K562 (cell line): ENCODE data around the gene NKIRAS2. TPM values are rescaled to one million over a fixed set of nuclear protein-coding genes. Genes with fewer than 3 reads are reported as not detected.
A peak's percentile ranks its signal among the peaks of the same experiment; 100 is the strongest.

Experiments used
- MEF2A ChIP-seq: IDR thresholded peaks from 2 replicates; pipeline ENCODE4 v1.6.1; 2011; ENCODE audit warnings: low read depth, mild to moderate bottlenecking, low read length, moderate library complexity; ENCODE audit not compliant: control insufficient read depth
- PCBP1 ChIP-seq: fragments of 200-400 bp; formaldehyde crosslinking; IDR thresholded peaks from 2 replicates; pipeline ENCODE4 v1.6.1; 2018; ENCODE audit warnings: mild to moderate bottlenecking, low read depth, low read length; ENCODE audit not compliant: poor library complexity, severe bottlenecking
- RBM22 ChIP-seq: fragments of 200-400 bp; formaldehyde crosslinking; IDR thresholded peaks from 2 replicates; pipeline ENCODE4 v1.6.1; 2018; ENCODE audit warnings: low read length, low read depth; ENCODE audit not compliant: poor library complexity, severe bottlenecking
- TEAD2 ChIP-seq: fragments of 450-650 bp; IDR thresholded peaks from 2 replicates; pipeline ENCODE4 v1.6.1; 2016; ENCODE audit warnings: missing genetic modification characterization, control low read depth, missing compliant biosample characterization
- YBX1 ChIP-seq: fragments of 450-650 bp; IDR thresholded peaks from 2 replicates; pipeline ENCODE4 v1.7.1; 2016; ENCODE audit warnings: mild to moderate bottlenecking
- ZBTB8A ChIP-seq: fragments of 450-650 bp; IDR thresholded peaks from 2 replicates; pipeline ENCODE4 v1.6.1; 2018; ENCODE audit warnings: mild to moderate bottlenecking, moderate library complexity; ENCODE audit not compliant: partially characterized antibody
- polyA plus RNA-seq, 8 experiments: library from polyadenylated mRNA; depleted of rRNA in 4 of 8; stranded (reverse) in 5 of 8; unstranded in 3 of 8; fragments of >200 nt; fragmentation: Nextera tagmentation in 2 of 8; fragmentation: Illumina TruSeq in 1 of 8; extraction: Ambion mirVana in 2 of 8; extraction: Trizol in 1 of 8; gene quantifications; 2 replicates each; pipeline versions ENCODE4 v1.2.1 to v1.2.3, GENCODE V29; 2011 to 2014; ENCODE audit warnings: inconsistent platforms in 1 of 8, missing spikeins in 1 of 8
- total RNA-seq, 7 experiments: library from RNA; depleted of rRNA in 6 of 7; stranded (reverse); fragments of >200 nt in 6 of 7; fragmentation: Illumina TruSeq in 2 of 7; extraction: Trizol in 2 of 7; gene quantifications; 2 replicates each; pipeline versions ENCODE4 v1.2.1 to v1.2.3, GENCODE V29; 2011 to 2021; ENCODE audit warnings: low replicate concordance in 1 of 7
- TF ChIP-seq, protein P1 (sequence below): fragments of 250-450 bp; sonication (Bioruptor Pico); IDR thresholded peaks from 2 replicates; pipeline ENCODE4 v1.4.0; 2020; ENCODE audit warnings: borderline replicate concordance
- TF ChIP-seq, protein P2 (sequence below): fragments of 250-450 bp; sonication (Bioruptor Pico); IDR thresholded peaks from 2 replicates; pipeline ENCODE4 v1.5.0; 2021
- TF ChIP-seq, protein P3 (sequence below): fragments of 450-650 bp; IDR thresholded peaks from 2 replicates; pipeline ENCODE4 v1.6.1; 2016; ENCODE audit warnings: antibody characterized with exemption

NKIRAS2 gene
- total and polyA plus RNA-seq, 9 of the 15 experiments (the other 6 are each of a cell fraction or from before 2014, with no cell fraction given), result 10.1 to 65.5 (median 29.8) TPM

DNA sequence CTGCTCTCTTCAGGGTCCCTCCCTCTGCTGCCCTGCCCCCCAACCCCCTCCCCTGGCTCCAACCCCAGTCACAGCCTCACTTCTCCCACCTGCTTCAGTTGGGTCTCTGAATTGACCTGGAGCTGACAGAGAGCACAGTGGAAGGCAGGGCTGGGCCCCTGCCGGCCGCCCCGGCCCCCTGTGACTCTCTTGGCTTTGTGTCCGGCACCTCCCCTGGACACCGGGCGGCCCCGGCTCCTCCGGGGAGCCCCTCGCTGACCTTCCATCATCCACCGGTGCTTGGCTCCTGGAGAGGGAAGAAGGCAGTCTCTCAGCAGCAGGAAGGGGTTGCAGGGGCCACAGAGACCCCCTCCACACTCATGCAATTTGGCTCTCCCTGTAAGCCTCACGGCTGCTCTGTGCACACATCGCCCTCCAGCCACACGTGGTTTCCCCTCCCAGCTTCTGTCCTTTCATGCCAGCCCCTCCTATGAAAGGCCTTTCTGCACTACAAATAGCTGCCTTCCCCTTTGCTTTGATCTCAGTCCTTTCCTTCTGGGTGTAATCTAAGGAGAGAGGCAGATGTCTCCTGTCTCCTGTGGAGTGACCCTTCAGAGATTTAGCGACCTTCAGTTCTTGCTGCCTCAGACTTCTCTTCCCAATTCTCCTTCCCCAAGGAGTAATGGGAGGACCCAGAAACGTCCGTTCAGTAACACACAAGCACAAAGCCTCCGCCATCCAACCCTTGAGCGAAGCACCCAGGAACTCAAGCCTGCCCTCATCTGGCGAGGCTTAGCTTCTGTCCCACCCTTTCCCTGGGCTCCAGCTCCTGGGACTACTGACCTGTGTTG lies 8.3 kb downstream of the NKIRAS2 start (continued):
- TF ChIP-seq PCBP1 (no peak), ZBTB8A (no peak), RBM22 (peak; percentile 26), YBX1 (no peak), TEAD2 (tag) (no peak), MEF2A (no peak)
- TF ChIP-seq, protein P1, sequence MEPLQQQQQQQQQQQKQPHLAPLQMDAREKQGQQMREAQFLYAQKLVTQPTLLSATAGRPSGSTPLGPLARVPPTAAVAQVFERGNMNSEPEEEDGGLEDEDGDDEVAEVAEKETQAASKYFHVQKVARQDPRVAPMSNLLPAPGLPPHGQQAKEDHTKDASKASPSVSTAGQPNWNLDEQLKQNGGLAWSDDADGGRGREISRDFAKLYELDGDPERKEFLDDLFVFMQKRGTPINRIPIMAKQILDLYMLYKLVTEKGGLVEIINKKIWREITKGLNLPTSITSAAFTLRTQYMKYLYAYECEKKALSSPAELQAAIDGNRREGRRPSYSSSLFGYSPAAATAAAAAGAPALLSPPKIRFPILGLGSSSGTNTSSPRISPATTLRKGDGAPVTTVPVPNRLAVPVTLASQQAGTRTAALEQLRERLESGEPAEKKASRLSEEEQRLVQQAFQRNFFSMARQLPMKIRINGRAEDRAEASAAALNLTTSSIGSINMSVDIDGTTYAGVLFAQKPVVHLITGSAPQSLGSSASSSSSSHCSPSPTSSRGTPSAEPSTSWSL (CRISPR knock-in tag), result no peak
- TF ChIP-seq, protein P2, sequence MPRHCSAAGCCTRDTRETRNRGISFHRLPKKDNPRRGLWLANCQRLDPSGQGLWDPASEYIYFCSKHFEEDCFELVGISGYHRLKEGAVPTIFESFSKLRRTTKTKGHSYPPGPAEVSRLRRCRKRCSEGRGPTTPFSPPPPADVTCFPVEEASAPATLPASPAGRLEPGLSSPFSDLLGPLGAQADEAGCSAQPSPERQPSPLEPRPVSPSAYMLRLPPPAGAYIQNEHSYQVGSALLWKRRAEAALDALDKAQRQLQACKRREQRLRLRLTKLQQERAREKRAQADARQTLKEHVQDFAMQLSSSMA, result no peak
- TF ChIP-seq, protein P3, sequence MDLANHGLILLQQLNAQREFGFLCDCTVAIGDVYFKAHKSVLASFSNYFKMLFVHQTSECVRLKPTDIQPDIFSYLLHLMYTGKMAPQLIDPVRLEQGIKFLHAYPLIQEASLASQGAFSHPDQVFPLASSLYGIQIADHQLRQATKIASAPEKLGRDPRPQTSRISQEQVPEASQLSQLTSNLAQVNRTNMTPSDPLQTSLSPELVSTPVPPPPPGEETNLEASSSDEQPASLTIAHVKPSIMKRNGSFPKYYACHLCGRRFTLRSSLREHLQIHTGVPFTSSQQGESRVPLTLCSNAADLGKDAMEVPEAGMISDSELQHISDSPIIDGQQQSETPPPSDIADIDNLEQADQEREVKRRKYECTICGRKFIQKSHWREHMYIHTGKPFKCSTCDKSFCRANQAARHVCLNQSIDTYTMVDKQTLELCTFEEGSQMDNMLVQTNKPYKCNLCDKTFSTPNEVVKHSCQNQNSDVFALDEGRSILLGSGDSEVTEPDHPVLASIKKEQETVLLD, result no peak
- TF ChIP-seq, all 486 proteins: peak for 15
